GM21423 (cell line): ENCODE measurements around the gene OR4A16.

Source experiments
- ATAC-seq: cut with Tn5 transposase; IDR thresholded peaks from one replicate; pipeline ENCODE4 v1.9.1; 2021; ENCODE audit warnings: mild to moderate bottlenecking, moderate library complexity; ENCODE audit not compliant: unreplicated experiment

Gene OR4A16, protein sequence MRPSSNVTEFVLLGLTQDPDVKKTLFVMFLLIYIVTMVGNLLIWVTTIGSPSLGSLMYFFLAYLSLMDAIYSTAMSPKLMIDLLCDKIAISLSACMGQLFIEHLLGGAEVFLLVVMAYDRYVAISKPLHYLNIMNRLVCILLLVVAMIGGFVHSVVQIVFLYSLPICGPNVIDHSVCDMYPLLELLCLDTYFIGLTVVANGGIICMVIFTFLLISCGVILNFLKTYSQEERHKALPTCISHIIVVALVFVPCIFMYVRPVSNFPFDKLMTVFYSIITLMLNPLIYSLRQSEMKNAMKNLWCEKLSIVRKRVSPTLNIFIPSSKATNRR

GRCh38 chr11:55342901-55343300 is at the start of gene OR4A16:
OR4A16 (plus strand) TSS chr11:55343201; CDS start chr11:55343201, 0 bp downstream.
- ATAC-seq: no peak

DNA sequence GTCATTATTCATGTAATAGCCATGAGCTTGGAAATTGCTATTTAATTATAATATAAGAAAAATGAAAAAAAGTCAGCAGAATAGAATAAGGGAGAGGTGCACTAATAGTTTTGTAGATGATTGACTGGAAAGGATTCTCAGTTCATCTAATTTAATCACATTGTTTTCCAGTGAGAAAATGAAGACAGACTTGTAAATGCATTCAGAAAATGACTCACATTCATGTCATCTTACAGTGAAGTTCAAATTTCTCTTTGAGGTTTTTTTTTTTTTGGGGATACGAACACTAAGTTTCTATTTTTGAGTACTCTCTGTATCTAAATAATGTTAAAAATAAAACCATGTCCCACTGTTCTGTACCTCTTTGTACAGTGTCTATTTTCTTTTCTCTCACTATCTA is 18.5 kb upstream of the OR4A16 start:
- ATAC-seq: no peak

- no peak for ATAC-seq
Measured at GRCh38 chr11:55345306-55345705, 2.3 kb downstream of the OR4A16 start.

DNA sequence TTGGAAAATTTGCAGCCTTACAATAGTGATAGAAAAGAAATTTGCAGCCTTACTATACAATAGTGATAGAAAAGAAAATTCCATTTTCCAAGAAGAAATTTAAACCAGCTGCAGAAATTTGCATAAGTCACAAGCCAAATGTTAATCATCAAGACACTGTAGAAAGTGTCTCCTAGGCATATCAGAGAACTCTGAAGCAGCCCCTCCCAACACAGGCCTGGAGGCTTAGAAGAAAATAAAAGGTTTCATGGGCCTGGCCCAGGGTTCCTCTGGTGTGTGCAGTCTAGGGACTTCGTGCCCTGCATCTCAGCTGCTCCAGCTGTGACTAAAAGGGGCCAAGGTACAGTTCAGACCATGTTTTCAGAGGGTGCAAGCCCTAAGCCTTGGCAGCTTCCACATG is 6.0 kb downstream of the OR4A16 start:
- ATAC-seq: no peak

GRCh38 chr11:55357560-55358184 is 14.7 kb downstream of the OR4A16 start:
- ATAC-seq: no peak

- ATAC-seq: no peak
Measured at GRCh38 chr11:55367674-55368073, 24.7 kb downstream of the OR4A16 start, which contains the start of gene OR4A15. OR4A15 (plus strand) TSS chr11:55367974; CDS start chr11:55367974, 0 bp downstream.
